Activated naive CD4-positive, alpha-beta T cell treated with anti-CD3 and anti-CD28 coated beads, Interleukin-2, amount 50 U/mL, for 24 hours (primary cell): Measurements from ENCODE around the gene LUM.

Experiments used
- H3K27ac Mint-ChIP-seq: one replicate; pipeline ENCODE4 v1.8.0; 2021; ENCODE audit warnings: mild to moderate bottlenecking, mixed read lengths
- H3K27me3 Mint-ChIP-seq: one replicate; pipeline ENCODE4 v1.8.0; 2021; ENCODE audit warnings: mixed read lengths
- H3K36me3 Mint-ChIP-seq: one replicate; pipeline ENCODE4 v1.8.0; 2021; ENCODE audit warnings: mixed read lengths
- H3K4me1 Mint-ChIP-seq: one replicate; pipeline ENCODE4 v1.8.0; 2021; ENCODE audit warnings: mixed read lengths
- H3K4me3 Mint-ChIP-seq: one replicate; pipeline ENCODE4 v1.8.0; 2021; ENCODE audit warnings: mild to moderate bottlenecking, mixed read lengths
- H3K9me3 Mint-ChIP-seq: one replicate; pipeline ENCODE4 v1.8.0; 2021; ENCODE audit warnings: mixed read lengths

LUM gene

GRCh38 chr12:91123236-91123916 lies 12.1 kb upstream of the LUM start:
- H3K4me3 Mint-ChIP-seq = no peak overlapping the region
- no peak overlapping the region for H3K27ac Mint-ChIP-seq
- H3K36me3 Mint-ChIP-seq = no peaks in the 10 kb centered on the region
- peaks cover 4% of the 10 kb centered on the region for H3K27me3 Mint-ChIP-seq
- no peaks in the 10 kb centered on the region for H3K4me1 Mint-ChIP-seq
- H3K9me3 Mint-ChIP-seq = no peaks in the 10 kb centered on the region

GRCh38 chr12:91120781-91121180 lies 9.5 kb upstream of the LUM start:
- Mint-ChIP-seq H3K36me3 (no peaks in the 10 kb centered on the region), H3K4me3 (no peak overlapping the region), H3K27me3 (no peaks in the 10 kb centered on the region), H3K4me1 (no peaks in the 10 kb centered on the region), H3K9me3 (no peaks in the 10 kb centered on the region), H3K27ac (no peak overlapping the region)

- Mint-ChIP-seq H3K4me3 (no peak overlapping the region), H3K4me1 (no peaks in the 10 kb centered on the region), H3K27me3 (no peaks in the 10 kb centered on the region), H3K9me3 (no peaks in the 10 kb centered on the region), H3K36me3 (no peaks in the 10 kb centered on the region), H3K27ac (no peak overlapping the region)
Observed at GRCh38 chr12:91119089-91119488, 7.8 kb upstream of the LUM start.

- no peaks in the 10 kb centered on the region for H3K36me3 Mint-ChIP-seq
- no peaks in the 10 kb centered on the region for H3K9me3 Mint-ChIP-seq
- no peaks in the 10 kb centered on the region for H3K4me1 Mint-ChIP-seq
- H3K27me3 Mint-ChIP-seq = no peaks in the 10 kb centered on the region
- no peak overlapping the region for H3K4me3 Mint-ChIP-seq
- no peak overlapping the region for H3K27ac Mint-ChIP-seq
Observed at GRCh38 chr12:91113621-91114020, 2.3 kb upstream of the LUM start.

- no peaks in the 10 kb centered on the region for H3K4me1 Mint-ChIP-seq
- no peaks in the 10 kb centered on the region for H3K9me3 Mint-ChIP-seq
- no peak overlapping the region for H3K27ac Mint-ChIP-seq
- H3K27me3 Mint-ChIP-seq = no peaks in the 10 kb centered on the region
- no peak overlapping the region for H3K4me3 Mint-ChIP-seq
- H3K36me3 Mint-ChIP-seq = no peaks in the 10 kb centered on the region
Observed at GRCh38 chr12:91110311-91110924, 876 bp downstream of the LUM start.

- no peaks in the 10 kb centered on the region for H3K4me1 Mint-ChIP-seq
- H3K9me3 Mint-ChIP-seq = no peaks in the 10 kb centered on the region
- H3K27ac Mint-ChIP-seq = no peak overlapping the region
- no peaks in the 10 kb centered on the region for H3K36me3 Mint-ChIP-seq
- no peaks in the 10 kb centered on the region for H3K27me3 Mint-ChIP-seq
- no peak overlapping the region for H3K4me3 Mint-ChIP-seq
Observed at GRCh38 chr12:91109581-91110310, 1.5 kb downstream of the LUM start.

GRCh38 chr12:91109148-91109564 lies 2.1 kb downstream of the LUM start:
- no peak overlapping the region for H3K4me3 Mint-ChIP-seq
- no peaks in the 10 kb centered on the region for H3K36me3 Mint-ChIP-seq
- no peaks in the 10 kb centered on the region for H3K27me3 Mint-ChIP-seq
- H3K27ac Mint-ChIP-seq = no peak overlapping the region
- H3K9me3 Mint-ChIP-seq = no peaks in the 10 kb centered on the region
- no peaks in the 10 kb centered on the region for H3K4me1 Mint-ChIP-seq

GRCh38 chr12:91108196-91108755 lies 3.0 kb downstream of the LUM start:
- Mint-ChIP-seq H3K9me3 (no peaks in the 10 kb centered on the region), H3K36me3 (no peaks in the 10 kb centered on the region), H3K27ac (no peak overlapping the region), H3K4me3 (no peak overlapping the region), H3K4me1 (no peaks in the 10 kb centered on the region), H3K27me3 (no peaks in the 10 kb centered on the region)

GRCh38 chr12:91106283-91106682 lies 5.0 kb downstream of the LUM start:
- Mint-ChIP-seq H3K27ac (no peak overlapping the region), H3K36me3 (no peaks in the 10 kb centered on the region), H3K4me1 (no peaks in the 10 kb centered on the region), H3K4me3 (no peak overlapping the region), H3K9me3 (no peaks in the 10 kb centered on the region), H3K27me3 (no peaks in the 10 kb centered on the region)

GRCh38 chr12:91105807-91106206 lies 5.5 kb downstream of the LUM start:
- H3K4me3 Mint-ChIP-seq = no peak overlapping the region
- H3K36me3 Mint-ChIP-seq = no peaks in the 10 kb centered on the region
- no peaks in the 10 kb centered on the region for H3K4me1 Mint-ChIP-seq
- H3K9me3 Mint-ChIP-seq = no peaks in the 10 kb centered on the region
- H3K27me3 Mint-ChIP-seq = no peaks in the 10 kb centered on the region
- no peak overlapping the region for H3K27ac Mint-ChIP-seq

- Mint-ChIP-seq H3K27me3 (no peaks in the 10 kb centered on the region), H3K27ac (no peak overlapping the region), H3K36me3 (no peaks in the 10 kb centered on the region), H3K9me3 (no peaks in the 10 kb centered on the region), H3K4me1 (no peaks in the 10 kb centered on the region), H3K4me3 (no peak overlapping the region)
Observed at GRCh38 chr12:91104812-91105466, 6.4 kb downstream of the LUM start.

GRCh38 chr12:91103624-91104023 lies 7.7 kb downstream of the LUM start:
- Mint-ChIP-seq H3K9me3 (no peaks in the 10 kb centered on the region), H3K27me3 (no peaks in the 10 kb centered on the region), H3K27ac (no peak overlapping the region), H3K4me1 (no peaks in the 10 kb centered on the region), H3K36me3 (no peaks in the 10 kb centered on the region), H3K4me3 (no peak overlapping the region)

GRCh38 chr12:91103101-91103500 lies 8.2 kb downstream of the LUM start:
- H3K27ac Mint-ChIP-seq = no peak overlapping the region
- H3K4me3 Mint-ChIP-seq = no peak overlapping the region
- no peaks in the 10 kb centered on the region for H3K36me3 Mint-ChIP-seq

GRCh38 chr12:91100906-91101305 lies 10.4 kb downstream of the LUM start:
- no peak overlapping the region for H3K27ac Mint-ChIP-seq
- H3K27me3 Mint-ChIP-seq = no peaks in the 10 kb centered on the region
- no peaks in the 10 kb centered on the region for H3K4me1 Mint-ChIP-seq
- H3K36me3 Mint-ChIP-seq = no peaks in the 10 kb centered on the region
- no peaks in the 10 kb centered on the region for H3K9me3 Mint-ChIP-seq
- H3K4me3 Mint-ChIP-seq = no peak overlapping the region

More at GRCh38 chr12:91103101-91103500, 8.2 kb downstream of the LUM start:
- no peaks in the 10 kb centered on the region for H3K9me3 Mint-ChIP-seq
- no peaks in the 10 kb centered on the region for H3K27me3 Mint-ChIP-seq
- H3K4me1 Mint-ChIP-seq = no peaks in the 10 kb centered on the region

- Mint-ChIP-seq H3K9me3 (no peaks in the 10 kb centered on the region), H3K27me3 (peaks cover 3% of the 10 kb centered on the region), H3K4me3 (no peak overlapping the region), H3K27ac (no peak overlapping the region), H3K36me3 (no peaks in the 10 kb centered on the region), H3K4me1 (no peaks in the 10 kb centered on the region)
Observed at GRCh38 chr12:91099836-91100235, 11.5 kb downstream of the LUM start.

GRCh38 chr12:91099341-91099740 lies 12.0 kb downstream of the LUM start:
- no peak overlapping the region for H3K4me3 Mint-ChIP-seq
- no peaks in the 10 kb centered on the region for H3K36me3 Mint-ChIP-seq
- no peak overlapping the region for H3K27ac Mint-ChIP-seq
- H3K4me1 Mint-ChIP-seq = no peaks in the 10 kb centered on the region
- peaks cover 5% of the 10 kb centered on the region for H3K27me3 Mint-ChIP-seq
- H3K9me3 Mint-ChIP-seq = no peaks in the 10 kb centered on the region
